Esophagus (tissue), 2 donors: ENCODE measurements around the gene CDS2. TPM values are rescaled to one million over a fixed set of nuclear protein-coding genes. Genes with fewer than 3 reads are reported as not detected.

Source experiments
- H3K27ac ChIP-seq, 2 donors: one replicate each; pipeline ENCODE4 v1.5.1; 2013; ENCODE audit warnings: low read depth in 2 of 2, mild to moderate bottlenecking in 2 of 2, inconsistent platforms in 1 of 2, low read length in 1 of 2, moderate library complexity in 1 of 2
- H3K27me3 ChIP-seq, 2 donors: one replicate each; pipeline ENCODE4 v1.6.1; 2013; ENCODE audit warnings: low read length in 2 of 2, control low read depth in 1 of 2, mild to moderate bottlenecking in 1 of 2; ENCODE audit not compliant: insufficient read depth in 2 of 2, control insufficient read depth in 1 of 2
- H3K36me3 ChIP-seq, 2 donors: one replicate each; pipeline ENCODE4 v1.6.1; 2013; ENCODE audit warnings: low read length in 1 of 2; ENCODE audit not compliant: control insufficient read depth in 2 of 2, insufficient read depth in 2 of 2
- H3K4me1 ChIP-seq, 2 donors: one replicate each; pipeline ENCODE4 v1.6.1; 2013; ENCODE audit warnings: low read length in 1 of 2; ENCODE audit not compliant: control insufficient read depth in 2 of 2, insufficient read depth in 2 of 2
- H3K4me3 ChIP-seq, 2 donors: one replicate each; pipeline ENCODE4 v1.5.1; 2013; ENCODE audit warnings: low read length in 2 of 2, mild to moderate bottlenecking in 2 of 2, low read depth in 1 of 2, moderate library complexity in 1 of 2
- H3K9me3 ChIP-seq, 2 donors: one replicate each; pipeline ENCODE4 v1.6.1; 2013; ENCODE audit warnings: mild to moderate bottlenecking in 2 of 2, low read depth in 1 of 2, low read length in 1 of 2, moderate library complexity in 1 of 2; ENCODE audit not compliant: control insufficient read depth in 2 of 2, insufficient read depth in 1 of 2
- WGBS, 2 donors: extraction: QIAGEN DNeasy Blood & Tissue Kit; methylation state at CpG; one replicate each; pipeline ENCODE4 v1.1.7; 2013; 5-methylcytosine and 5-hydroxymethylcytosine counted together
- polyA plus RNA-seq, 2 donors: library from polyadenylated mRNA; stranded (reverse); fragments of 200-250 nt; gene quantifications; one replicate each; pipeline ENCODE4 v1.2.3, GENCODE V29; 2013
- donor health status: healthy with polysubstance abuse.
- donor health status: Bipolar disorder and iron deficiency.

The CDS2 gene
- polyA plus RNA-seq, 2 donors = 5.1 to 7.3 TPM

GRCh38 chr20:5183731-5184474 lies 57.1 kb downstream of the CDS2 start:
- H3K9me3 ChIP-seq = no peaks in the 10 kb centered on the region
- WGBS, 2 donors = 87 to 91% methylated on average over 13 of the region's 13 CpGs
- H3K27me3 ChIP-seq = no peaks in the 10 kb centered on the region
- H3K4me1 ChIP-seq = no peaks in the 10 kb centered on the region
- no peak overlapping the region for H3K4me3 ChIP-seq
- peaks cover 9 to 26% of the 10 kb centered on the region in 2 donors for H3K36me3 ChIP-seq
- no peak overlapping the region for H3K27ac ChIP-seq

- H3K36me3 ChIP-seq = peaks cover 11 to 26% of the 10 kb centered on the region in 2 donors
- no peaks in the 10 kb centered on the region for H3K27me3 ChIP-seq
- H3K4me1 ChIP-seq = no peaks in the 10 kb centered on the region
- 91 to 96% methylated on average over 1 of the region's 1 CpG for WGBS, 2 donors
- no peak overlapping the region for H3K4me3 ChIP-seq
- H3K27ac ChIP-seq = no peak overlapping the region
- H3K9me3 ChIP-seq = no peaks in the 10 kb centered on the region
Measured at GRCh38 chr20:5184684-5185083, 57.9 kb downstream of the CDS2 start.

- Histone ChIP-seq H3K27me3 (no peaks in the 10 kb centered on the region), H3K4me3 (no peak overlapping the region), H3K4me1 (no peaks in the 10 kb centered on the region), H3K36me3 (peaks cover 15 to 31% of the 10 kb centered on the region in 2 donors), H3K27ac (no peak overlapping the region), H3K9me3 (no peaks in the 10 kb centered on the region)
- 87 to 88% methylated on average over 3 of the region's 3 CpGs for WGBS, 2 donors
Measured at GRCh38 chr20:5187122-5187521, 60.3 kb downstream of the CDS2 start.

- Histone ChIP-seq H3K4me1 (no peaks in the 10 kb centered on the region), H3K36me3 (peaks cover 15 to 27% of the 10 kb centered on the region in 2 donors), H3K9me3 (no peaks in the 10 kb centered on the region), H3K27me3 (no peaks in the 10 kb centered on the region), H3K4me3 (no peak overlapping the region), H3K27ac (no peak overlapping the region)
- 83 to 84% methylated on average over 7 of the region's 7 CpGs for WGBS, 2 donors
Measured at GRCh38 chr20:5188736-5189135, 61.9 kb downstream of the CDS2 start.

GRCh38 chr20:5189917-5190316 lies 63.1 kb downstream of the CDS2 start:
- Histone ChIP-seq H3K27me3 (no peaks in the 10 kb centered on the region), H3K9me3 (no peaks in the 10 kb centered on the region), H3K4me3 (no peak overlapping the region), H3K4me1 (no peaks in the 10 kb centered on the region), H3K27ac (no peak overlapping the region), H3K36me3 (peaks cover 15 to 23% of the 10 kb centered on the region in 2 donors)
- 93 to 94% methylated on average over 6 of the region's 6 CpGs for WGBS, 2 donors

- Histone ChIP-seq H3K36me3 (peaks cover 15 to 28% of the 10 kb centered on the region in 2 donors), H3K9me3 (no peaks in the 10 kb centered on the region), H3K27ac (no peak overlapping the region), H3K4me3 (no peak overlapping the region), H3K4me1 (no peaks in the 10 kb centered on the region), H3K27me3 (no peaks in the 10 kb centered on the region)
- 92 to 93% methylated on average over 3 of the region's 3 CpGs for WGBS, 2 donors
Measured at GRCh38 chr20:5190444-5190843, 63.6 kb downstream of the CDS2 start.

- Histone ChIP-seq H3K27ac (peak overlapping the region; percentile 47 to 83), H3K4me1 (no peaks in the 10 kb centered on the region), H3K4me3 (no peak overlapping the region), H3K36me3 (peaks cover 6 to 17% of the 10 kb centered on the region in 2 donors), H3K9me3 (no peaks in the 10 kb centered on the region), H3K27me3 (no peaks in the 10 kb centered on the region)
- WGBS, 2 donors = 17 to 36% methylated on average over 9 of the region's 9 CpGs
Measured at GRCh38 chr20:5191829-5192569, 65.2 kb downstream of the CDS2 start.

GRCh38 chr20:5192570-5193431 lies 66.0 kb downstream of the CDS2 start:
- Histone ChIP-seq H3K9me3 (no peaks in the 10 kb centered on the region), H3K4me3 (no peak overlapping the region), H3K36me3 (peaks cover 6 to 17% of the 10 kb centered on the region in 2 donors), H3K27ac (no peak overlapping the region), H3K4me1 (no peaks in the 10 kb centered on the region), H3K27me3 (no peaks in the 10 kb centered on the region)
- WGBS, 2 donors = 62 to 63% methylated on average over 9 of the region's 9 CpGs

GRCh38 chr20:5195655-5196054 lies 68.8 kb downstream of the CDS2 start:
- Histone ChIP-seq H3K9me3 (no peaks in the 10 kb centered on the region), H3K4me3 (no peak overlapping the region), H3K4me1 (no peaks in the 10 kb centered on the region), H3K36me3 (peaks cover 0 to 11% of the 10 kb centered on the region in 2 donors), H3K27ac (no peak overlapping the region), H3K27me3 (no peaks in the 10 kb centered on the region)
- WGBS, 2 donors = 69 to 70% methylated on average over 4 of the region's 4 CpGs
